MM.1S (cell line): ENCODE data around the gene DNAH7.

Experiments used
- DNase-seq: peaks from one replicate; pipeline ENCODE4 v3.0.0-alpha.2; 2015
- H2AFZ ChIP-seq: fragments of 300-600 bp; sonication (generic); 2 replicates; pipeline ENCODE4 v1.6.0; 2016; ENCODE audit warnings: antibody characterized with exemption, low read length
- H3F3A ChIP-seq: fragments of 300-600 bp; sonication (generic); 2 replicates; pipeline ENCODE4 v1.6.1; 2016; ENCODE audit warnings: mild to moderate bottlenecking, antibody characterized with exemption, low read length, moderate library complexity, mixed read lengths; ENCODE audit not compliant: insufficient read depth
- H3K27ac ChIP-seq: fragments of 300-600 bp; sonication (generic); 2 replicates; pipeline ENCODE4 v1.5.1; 2016; ENCODE audit warnings: mild to moderate bottlenecking, low read length
- H3K27me3 ChIP-seq: fragments of 300-600 bp; sonication (generic); replicated peaks from 2 replicates; pipeline ENCODE4 v1.6.0; 2016; ENCODE audit warnings: low read length; ENCODE audit not compliant: insufficient read depth
- H3K36me3 ChIP-seq: fragments of 300-600 bp; sonication (generic); replicated peaks from 2 replicates; pipeline ENCODE4 v1.6.1; 2016; ENCODE audit warnings: mild to moderate bottlenecking, low read length, mixed read lengths; ENCODE audit not compliant: insufficient read depth
- H3K4me1 ChIP-seq: fragments of 300-600 bp; sonication (generic); 2 replicates; pipeline ENCODE4 v1.6.1; 2016; ENCODE audit warnings: low read length, mixed read lengths
- H3K4me2 ChIP-seq: fragments of 300-600 bp; sonication (generic); 2 replicates; pipeline ENCODE4 v1.6.0; 2016; ENCODE audit warnings: low read depth, low read length
- H3K4me3 ChIP-seq: fragments of 300-600 bp; sonication (generic); 2 replicates; pipeline ENCODE4 v1.5.1; 2016; ENCODE audit warnings: low read length, mixed read lengths
- H3K79me2 ChIP-seq: fragments of 300-600 bp; sonication (generic); 2 replicates; pipeline ENCODE4 v1.6.1; 2016; ENCODE audit warnings: mixed run types, low read length, mixed read lengths
- H3K9ac ChIP-seq: fragments of 300-600 bp; sonication (generic); 2 replicates; pipeline ENCODE4 v1.6.1; 2016; ENCODE audit warnings: low read length, mixed read lengths
- H3K9me2 ChIP-seq: fragments of 300-600 bp; sonication (generic); replicated peaks from 2 replicates; pipeline ENCODE4 v1.6.1; 2016; ENCODE audit warnings: mild to moderate bottlenecking, low read length, mixed read lengths; ENCODE audit not compliant: insufficient read depth
- H3K9me3 ChIP-seq: fragments of 300-600 bp; sonication (generic); replicated peaks from 2 replicates; pipeline ENCODE4 v1.6.1; 2016; ENCODE audit warnings: mild to moderate bottlenecking, low read length, mixed read lengths; ENCODE audit not compliant: insufficient read depth
- H4K20me1 ChIP-seq: fragments of 300-600 bp; sonication (generic); 2 replicates; pipeline ENCODE4 v1.6.1; 2016; ENCODE audit warnings: mild to moderate bottlenecking, low read length, moderate library complexity, mixed read lengths; ENCODE audit not compliant: insufficient read depth
- CTCF ChIP-seq: fragments of 300-600 bp; sonication (generic); IDR thresholded peaks from 2 replicates; pipeline ENCODE4 v1.5.1; 2016; ENCODE audit warnings: antibody characterized with exemption, low read length, mixed read lengths
- EZH2 ChIP-seq: fragments of 300-600 bp; sonication (generic); optimal IDR thresholded peaks from 2 replicates; pipeline ENCODE3; 2017; ENCODE audit warnings: low read depth, mild to moderate bottlenecking, antibody characterized with exemption, low read length, mixed read lengths
- EZH2phosphoT487 ChIP-seq: fragments of 300-600 bp; sonication (generic); IDR thresholded peaks from 2 replicates; pipeline ENCODE4 v1.6.1; 2018; ENCODE audit warnings: antibody characterized with exemption, low read length

Gene DNAH7

GRCh38 chr2:196103626-196104025 lies 35.0 kb upstream of the DNAH7 start:
- peaks cover 14% of the 10 kb centered on the region for H3F3A ChIP-seq
- no peaks in the 10 kb centered on the region for H3K79me2 ChIP-seq
- no peak overlapping the region for H2AFZ ChIP-seq
- TF ChIP-seq CTCF (no peak), EZH2 (no peak), EZH2phosphoT487 (no peak)
- no peaks in the 10 kb centered on the region for H3K36me3 ChIP-seq
- H3K4me1 ChIP-seq, result peaks cover 26% of the 10 kb centered on the region
- no peak overlapping the region for H3K27ac ChIP-seq
- H3K9me3 ChIP-seq, result no peaks in the 10 kb centered on the region
- H3K4me2 ChIP-seq, result no peak overlapping the region
- H3K9ac ChIP-seq, result no peak overlapping the region
- DNase-seq, result no peak
- H3K9me2 ChIP-seq, result no peaks in the 10 kb centered on the region
- no peaks in the 10 kb centered on the region for H4K20me1 ChIP-seq
- H3K27me3 ChIP-seq, result no peaks in the 10 kb centered on the region
- H3K4me3 ChIP-seq, result no peak overlapping the region

- peak overlapping the region; percentile 62 for H2AFZ ChIP-seq
- DNase-seq, result peak; percentile 74
- H4K20me1 ChIP-seq, result no peaks in the 10 kb centered on the region
- no peaks in the 10 kb centered on the region for H3K36me3 ChIP-seq
- H3K4me3 ChIP-seq, result peak overlapping the region; percentile 9; the same call in 1 of the 2 replicates
- peak overlapping the region; percentile 52 for H3K4me2 ChIP-seq
- no peak for TF ChIP-seq EZH2phosphoT487
- no peak for TF ChIP-seq EZH2
- no peak for TF ChIP-seq CTCF
- no peaks in the 10 kb centered on the region for H3K27me3 ChIP-seq
- H3K79me2 ChIP-seq, result no peaks in the 10 kb centered on the region
- no peaks in the 10 kb centered on the region for H3K9me2 ChIP-seq
- no peaks in the 10 kb centered on the region; the same call in 1 of the 2 replicates for H3K9me3 ChIP-seq
- H3F3A ChIP-seq, result peaks cover 14% of the 10 kb centered on the region
- peaks cover 26% of the 10 kb centered on the region for H3K4me1 ChIP-seq
- peak overlapping the region; percentile 65 for H3K27ac ChIP-seq
- no peak overlapping the region for H3K9ac ChIP-seq
Observed at GRCh38 chr2:196101325-196101991, 32.8 kb upstream of the DNAH7 start.

- H3K9me2 ChIP-seq, result no peaks in the 10 kb centered on the region
- no peaks in the 10 kb centered on the region; the same call in 1 of the 2 replicates for H3K9me3 ChIP-seq
- H2AFZ ChIP-seq, result no peak overlapping the region
- no peaks in the 10 kb centered on the region for H4K20me1 ChIP-seq
- H3K4me1 ChIP-seq, result peaks cover 26% of the 10 kb centered on the region
- H3K36me3 ChIP-seq, result no peaks in the 10 kb centered on the region
- no peak overlapping the region for H3K4me3 ChIP-seq
- H3K9ac ChIP-seq, result no peak overlapping the region
- H3F3A ChIP-seq, result peaks cover 14% of the 10 kb centered on the region
- H3K27ac ChIP-seq, result no peak overlapping the region
- no peak for TF ChIP-seq EZH2phosphoT487
- no peak for TF ChIP-seq EZH2
- no peak for TF ChIP-seq CTCF
- no peak overlapping the region for H3K4me2 ChIP-seq
- no peak for DNase-seq
- H3K79me2 ChIP-seq, result no peaks in the 10 kb centered on the region
- H3K27me3 ChIP-seq, result no peaks in the 10 kb centered on the region
Observed at GRCh38 chr2:196099916-196100315, 31.3 kb upstream of the DNAH7 start.
